ENCODE data around the gene PCDHB2. TPM values are rescaled to one million over a fixed set of nuclear protein-coding genes. Genes with fewer than 3 reads are reported as not detected.

The PCDHB2 gene
- total and polyA plus RNA-seq, 10 of the 15 experiments (the other 5 are each of a cell fraction or from before 2014, with no cell fraction given): 0.08 to 0.17 (median 0.12) TPM; not detected in 6

DNA sequence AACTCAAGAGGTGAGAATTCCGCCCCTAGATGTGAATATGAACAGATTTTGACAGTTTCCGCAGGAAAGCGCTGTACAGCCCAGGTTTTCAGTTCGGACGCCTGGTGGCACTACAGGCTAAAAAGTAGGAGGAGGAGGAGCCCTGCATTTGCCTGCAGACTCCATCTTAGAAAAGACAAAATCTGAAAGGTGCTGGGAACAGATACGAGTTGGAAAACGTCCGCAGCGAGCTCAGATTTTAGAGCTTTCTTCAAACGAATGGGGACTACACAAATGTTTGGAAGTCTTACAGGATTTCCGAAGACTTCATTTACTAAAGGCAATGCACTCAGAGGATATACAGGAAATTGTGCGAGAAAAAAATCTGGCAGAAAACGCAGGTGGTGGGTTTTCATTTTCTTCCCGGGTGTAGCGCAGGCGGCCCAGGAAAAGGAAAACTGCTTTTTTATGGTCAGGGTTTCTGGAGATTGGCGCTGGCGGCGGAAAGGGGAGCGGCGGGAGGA is 9.9 kb upstream of the PCDHB2 start:
- DNase-seq (ENCODE audit: low read depth, low spot score): no peak
- H3K4me3 ChIP-seq: no peak overlapping the region
- ChIA-PET CTCF (no interaction called here), POLR2A (no interaction called here), SMC1A (ENCODE audit: uncharacterized antibody, unreplicated experiment) (no interaction called here), RAD21 (ENCODE audit: unreplicated experiment) (interaction anchor here (0.7 kb wide), 1 partner anchor 328 kb away, joined by 3 read pairs; the partner anchor contains the start of gene PCDHGA10)
- H3K4me2 ChIP-seq (ENCODE audit: control insufficient read depth, insufficient read depth): no peak overlapping the region
- in situ Hi-C loops (cut with MboI) (no loop called here), intact Hi-C loops (cut with micrococcal nuclease; ENCODE audit: unreplicated experiment) (no loop called here)
- no peaks in the 10 kb centered on the region for H3K79me2 ChIP-seq (ENCODE audit: control insufficient read depth, insufficient read depth, low read length)
- ATAC-seq: peak; percentile 51; the same call in 2 of the 3 replicates
- no peak overlapping the region for H3K27ac ChIP-seq (ENCODE audit: control insufficient read depth, insufficient read depth)
- BruUV-seq (replicated peaks): no TSS peak
- no peaks in the 10 kb centered on the region for H4K20me1 ChIP-seq (ENCODE audit: control insufficient read depth, insufficient read depth)
- H3K9me3 ChIP-seq (replicated peaks; ENCODE audit: control insufficient read depth, insufficient read depth, low read length): no peaks in the 10 kb centered on the region
- WGBS (ENCODE audit: insufficient coverage, insufficient replicate concordance, low lambda C conversion rate, missing lambda C conversion rate): 26% methylated on average over 21 of the region's 21 CpGs
- no peaks in the 10 kb centered on the region for H3K4me1 ChIP-seq (ENCODE audit: control insufficient read depth, insufficient read depth, low read length)
- H3K9ac ChIP-seq (ENCODE audit: control insufficient read depth, insufficient read depth, low read length): no peak overlapping the region
- no peaks in the 10 kb centered on the region for H3K27me3 ChIP-seq (replicated peaks in 1 of 2; ENCODE audit: control insufficient read depth in 2 of 2, insufficient read depth in 2 of 2, low read length in 1 of 2)
- TF ChIP-seq POLR2AphosphoS2 (IDR thresholded peaks at IDR 0.05; ENCODE audit: low read depth, low read length) (no peak), NFIC (IDR thresholded peaks at IDR 0.05; ENCODE audit: low read depth, low read length) (no peak), PAX8 (IDR thresholded peaks at IDR 0.05) (no peak), ATF7 (IDR thresholded peaks at IDR 0.05; ENCODE audit: low read depth) (no peak), YY1 (IDR thresholded peaks at IDR 0.05; ENCODE audit: low read depth, low read length) (peak; percentile 83), RCOR1 (conservative IDR thresholded peaks at IDR 0.05; ENCODE audit: low read depth, low read length) (no peak), CREB1 (IDR thresholded peaks at IDR 0.05; ENCODE audit: low read depth) (no peak), RAD21 (IDR thresholded peaks at IDR 0.05; ENCODE audit: insufficient read depth, low read depth, low read length) (peak; percentile 46), CTCF (IDR thresholded peaks at IDR 0.05 in 2 of 3, conservative IDR thresholded peaks at IDR 0.05 in 1 of 3; ENCODE audit: control insufficient read depth in 2 of 3, extremely low read depth in 1 of 3, insufficient read depth in 1 of 3, low read depth in 3 of 3, low read length in 3 of 3) (peak in 1 of 3 experiments; percentile 18; a peak in 1 of 6 replicates), YBX1 (IDR thresholded peaks at IDR 0.05) (no peak)
- TF ChIP-seq, protein P1, sequence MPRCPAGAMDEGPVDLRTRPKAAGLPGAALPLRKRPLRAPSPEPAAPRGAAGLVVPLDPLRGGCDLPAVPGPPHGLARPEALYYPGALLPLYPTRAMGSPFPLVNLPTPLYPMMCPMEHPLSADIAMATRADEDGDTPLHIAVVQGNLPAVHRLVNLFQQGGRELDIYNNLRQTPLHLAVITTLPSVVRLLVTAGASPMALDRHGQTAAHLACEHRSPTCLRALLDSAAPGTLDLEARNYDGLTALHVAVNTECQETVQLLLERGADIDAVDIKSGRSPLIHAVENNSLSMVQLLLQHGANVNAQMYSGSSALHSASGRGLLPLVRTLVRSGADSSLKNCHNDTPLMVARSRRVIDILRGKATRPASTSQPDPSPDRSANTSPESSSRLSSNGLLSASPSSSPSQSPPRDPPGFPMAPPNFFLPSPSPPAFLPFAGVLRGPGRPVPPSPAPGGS (IDR thresholded peaks at IDR 0.05; ENCODE audit: borderline replicate concordance, insufficient read depth, low read depth, low read length, poor library complexity, severe bottlenecking): no peak
- TF ChIP-seq, protein P2, sequence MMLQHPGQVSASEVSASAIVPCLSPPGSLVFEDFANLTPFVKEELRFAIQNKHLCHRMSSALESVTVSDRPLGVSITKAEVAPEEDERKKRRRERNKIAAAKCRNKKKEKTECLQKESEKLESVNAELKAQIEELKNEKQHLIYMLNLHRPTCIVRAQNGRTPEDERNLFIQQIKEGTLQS (IDR thresholded peaks at IDR 0.05; ENCODE audit: borderline replicate concordance, extremely low read depth, low read depth, low read length): no peak
- no peak for FAIRE-seq
- no peaks in the 10 kb centered on the region for H3K36me3 ChIP-seq (ENCODE audit: control insufficient read depth in 2 of 2, insufficient read depth in 2 of 2, low read length in 1 of 2)
- H2AFZ ChIP-seq (ENCODE audit: control insufficient read depth, low read depth, low read length): no peak overlapping the region
